Peyer's patch (tissue), 4 donors: ENCODE data around the gene GYS1.
"Not testable (repeated sequence)": the region's sequence is repeated elsewhere in the genome, so short reads cannot be mapped to it uniquely, and the experiment has no call there.

ENCODE experiments used
- CTCF ChIP-seq, 6 experiments: fragments of 450-650 bp in 4 of 6; fragments of 200-600 bp in 2 of 6; sonication (generic) in 1 of 6; IDR thresholded peaks; one replicate each; pipeline ENCODE4 v1.5.1; 2017 to 2019; ENCODE audit warnings: antibody characterized with exemption in 6 of 6, mild to moderate bottlenecking in 3 of 6, moderate library complexity in 1 of 6
- POLR2A ChIP-seq, 2 donors: fragments of 450-650 bp; IDR thresholded peaks; one replicate each; pipeline ENCODE4 v1.5.1; 2017; ENCODE audit warnings: antibody characterized with exemption in 2 of 2, mild to moderate bottlenecking in 2 of 2, moderate library complexity in 2 of 2

GRCh38 chr19:48927692-48928091, 65.4 kb downstream of the GYS1 start:
- not testable (repeated sequence) for TF ChIP-seq CTCF, POLR2A (IDR thresholded peaks at IDR 0.05)
